Lower leg skin (tissue), 4 donors: ENCODE data around the gene TTC12. TPM values are rescaled to one million over a fixed set of nuclear protein-coding genes. Genes with fewer than 3 reads are reported as not detected.

Source experiments
- DNase-seq, 2 donors: peaks; one replicate each; pipeline ENCODE4 v3.0.0-alpha.2; 2019; ENCODE audit warnings: low spot score in 2 of 2
- H3K4me3 ChIP-seq: fragments of 200-600 bp; sonication (generic); 2 replicates; pipeline ENCODE4 v1.5.1; 2017; ENCODE audit warnings: mild to moderate bottlenecking, low read depth; ENCODE audit not compliant: poor library complexity, severe bottlenecking
- POLR2A ChIP-seq, 2 donors: fragments of 450-650 bp; IDR thresholded peaks; one replicate each; pipeline ENCODE4 v1.6.1; 2016 to 2017; ENCODE audit warnings: antibody characterized with exemption in 2 of 2, mild to moderate bottlenecking in 1 of 2, moderate library complexity in 1 of 2
- WGBS, 2 donors: methylation state at CpG; one replicate each; pipeline ENCODE4 v1.1.5; 2018; 5-methylcytosine and 5-hydroxymethylcytosine counted together
- intact Hi-C: fragments of 100-400 bp; cut with DNase I; formaldehyde crosslinking; loops from one replicate; pipeline ENCODE4 v1.15.0; 2023; ENCODE audit warnings: low total_unique reads
- total RNA-seq, 4 donors: library from RNA; depleted of rRNA; stranded (reverse); fragments of >200 nt; gene quantifications; one replicate each; pipeline ENCODE4 v1.1.0, GENCODE V29; 2016
- TF ChIP-seq, protein P1 (sequence below), 3 donors: fragments of 450-650 bp; IDR thresholded peaks; one replicate each; pipeline ENCODE4 v1.5.1; 2016; ENCODE audit warnings: antibody characterized with exemption in 3 of 3, mild to moderate bottlenecking in 3 of 3, moderate library complexity in 2 of 3

TTC12 gene
- total RNA-seq, 4 donors from 2014 or later: 14.5 to 48.2 (median 21.9) TPM

DNA sequence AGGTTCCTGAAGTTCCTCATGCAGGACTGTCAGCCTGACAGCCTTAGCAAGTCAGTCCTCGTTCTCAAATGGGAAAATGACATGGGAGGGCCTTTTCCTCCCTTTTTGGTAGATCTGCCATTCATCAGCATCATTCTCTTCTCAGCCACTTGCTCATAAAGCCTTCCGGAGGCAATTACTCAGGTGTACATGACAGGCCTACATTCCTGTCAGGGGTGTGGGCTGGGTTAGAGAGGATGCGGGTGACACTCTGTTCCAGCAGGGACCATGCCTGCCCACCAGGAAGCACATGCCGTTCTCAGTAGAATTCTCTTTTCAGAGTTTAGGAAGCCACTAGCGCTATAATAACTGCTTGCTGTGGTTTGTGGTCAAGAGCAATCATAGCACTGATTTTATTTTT is 49.0 kb downstream of the TTC12 start:
- DNase-seq: peak in 1 of 2 donors; percentile 62
- 57 to 74% methylated on average over 5 of the region's 5 CpGs for WGBS, 2 donors
- no peak for TF ChIP-seq POLR2A (IDR thresholded peaks at IDR 0.05)
- TF ChIP-seq, protein P1, sequence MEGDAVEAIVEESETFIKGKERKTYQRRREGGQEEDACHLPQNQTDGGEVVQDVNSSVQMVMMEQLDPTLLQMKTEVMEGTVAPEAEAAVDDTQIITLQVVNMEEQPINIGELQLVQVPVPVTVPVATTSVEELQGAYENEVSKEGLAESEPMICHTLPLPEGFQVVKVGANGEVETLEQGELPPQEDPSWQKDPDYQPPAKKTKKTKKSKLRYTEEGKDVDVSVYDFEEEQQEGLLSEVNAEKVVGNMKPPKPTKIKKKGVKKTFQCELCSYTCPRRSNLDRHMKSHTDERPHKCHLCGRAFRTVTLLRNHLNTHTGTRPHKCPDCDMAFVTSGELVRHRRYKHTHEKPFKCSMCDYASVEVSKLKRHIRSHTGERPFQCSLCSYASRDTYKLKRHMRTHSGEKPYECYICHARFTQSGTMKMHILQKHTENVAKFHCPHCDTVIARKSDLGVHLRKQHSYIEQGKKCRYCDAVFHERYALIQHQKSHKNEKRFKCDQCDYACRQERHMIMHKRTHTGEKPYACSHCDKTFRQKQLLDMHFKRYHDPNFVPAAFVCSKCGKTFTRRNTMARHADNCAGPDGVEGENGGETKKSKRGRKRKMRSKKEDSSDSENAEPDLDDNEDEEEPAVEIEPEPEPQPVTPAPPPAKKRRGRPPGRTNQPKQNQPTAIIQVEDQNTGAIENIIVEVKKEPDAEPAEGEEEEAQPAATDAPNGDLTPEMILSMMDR (IDR thresholded peaks at IDR 0.05): no peak
- intact Hi-C loops: no loop called here
- H3K4me3 ChIP-seq: no peak overlapping the region

DNA sequence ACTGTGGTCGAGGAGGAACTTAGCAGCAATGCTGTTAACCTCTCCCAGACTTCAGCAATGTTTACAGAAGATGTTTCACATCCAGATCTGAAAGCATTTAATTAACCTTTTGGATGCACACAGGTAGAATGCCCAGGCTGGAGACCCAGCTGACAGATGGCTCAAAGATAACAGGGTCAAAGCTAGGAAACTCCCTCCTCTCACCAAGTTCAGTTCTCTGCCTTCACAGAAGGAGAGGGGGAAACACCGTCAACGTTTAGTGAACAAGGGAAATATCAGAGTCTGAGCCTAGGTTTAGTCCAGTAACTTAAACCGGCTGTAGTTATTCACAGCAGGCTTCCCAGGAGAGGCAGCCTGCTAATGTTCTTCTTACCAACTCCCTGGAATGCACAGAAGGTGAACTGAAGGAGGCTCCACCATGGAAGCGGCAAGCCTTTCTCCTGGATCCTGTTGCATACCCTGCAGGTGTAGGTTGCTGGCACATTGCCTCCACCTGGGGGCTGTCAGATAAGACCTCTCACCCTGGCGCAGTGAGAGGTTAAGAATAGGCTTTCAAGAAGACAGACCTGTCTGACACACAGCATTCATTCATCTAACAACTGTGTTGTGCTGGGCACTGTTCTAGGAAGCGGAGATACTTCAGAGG is 49.7 kb downstream of the TTC12 start:
- TF ChIP-seq, protein P1 (IDR thresholded peaks at IDR 0.05): no peak
- TF ChIP-seq POLR2A (IDR thresholded peaks at IDR 0.05): no peak
- WGBS, 2 donors: 76 to 79% methylated on average over 7 of the region's 7 CpGs
- intact Hi-C loops: no loop called here
- no peak overlapping the region for H3K4me3 ChIP-seq
- DNase-seq: peak in 1 of 2 donors; percentile 71

DNA sequence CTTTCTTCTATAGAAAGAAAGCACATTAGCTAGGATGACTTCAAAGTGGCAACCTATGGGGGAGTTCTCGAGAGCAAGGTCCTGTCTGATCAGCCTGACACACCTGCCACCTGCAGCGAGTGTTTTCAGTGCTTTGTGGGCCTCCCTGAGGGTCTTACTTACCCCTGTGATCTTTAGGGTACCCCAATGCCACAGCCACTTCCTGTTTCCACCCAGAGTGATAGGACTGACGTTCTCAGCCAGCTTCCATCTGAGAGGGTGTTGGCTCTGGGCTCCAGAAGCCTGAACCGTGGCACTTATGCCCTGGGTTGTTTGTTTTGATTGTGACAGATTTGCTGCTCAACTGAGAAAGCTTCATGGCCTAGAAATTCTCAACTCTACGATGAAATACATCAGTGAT is 51.5 kb downstream of the TTC12 start:
- no peak overlapping the region for H3K4me3 ChIP-seq
- intact Hi-C loops: no loop called here
- TF ChIP-seq, protein P1 (IDR thresholded peaks at IDR 0.05): no peak
- no peak for TF ChIP-seq POLR2A (IDR thresholded peaks at IDR 0.05)
- WGBS, 2 donors: 64 to 75% methylated on average over 5 of the region's 5 CpGs
- DNase-seq: no peak

DNA sequence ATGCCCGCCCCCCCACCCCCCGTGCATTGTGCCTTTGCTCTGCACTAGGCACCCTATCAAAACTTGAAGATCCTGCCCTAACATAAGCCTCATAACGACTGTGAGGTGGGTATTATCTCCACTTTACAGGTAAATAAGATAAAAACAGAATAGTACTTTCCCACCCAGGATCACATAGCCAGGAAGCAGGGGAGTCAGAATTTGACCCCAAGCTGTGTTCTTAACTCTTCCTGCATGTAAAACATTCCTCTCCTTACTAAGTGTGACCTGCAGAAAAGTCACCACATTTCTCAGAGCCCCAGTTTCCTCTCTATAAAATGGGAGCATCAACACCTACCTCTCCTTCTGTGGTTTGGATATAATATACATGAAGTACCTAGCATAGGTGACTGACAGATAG is 55.0 kb downstream of the TTC12 start:
- no peak overlapping the region for H3K4me3 ChIP-seq
- 86 to 97% methylated on average over 3 of the region's 3 CpGs for WGBS, 2 donors
- no peak for DNase-seq
- intact Hi-C loops: no loop called here
- TF ChIP-seq, protein P1 (IDR thresholded peaks at IDR 0.05): no peak
- no peak for TF ChIP-seq POLR2A (IDR thresholded peaks at IDR 0.05)

DNA sequence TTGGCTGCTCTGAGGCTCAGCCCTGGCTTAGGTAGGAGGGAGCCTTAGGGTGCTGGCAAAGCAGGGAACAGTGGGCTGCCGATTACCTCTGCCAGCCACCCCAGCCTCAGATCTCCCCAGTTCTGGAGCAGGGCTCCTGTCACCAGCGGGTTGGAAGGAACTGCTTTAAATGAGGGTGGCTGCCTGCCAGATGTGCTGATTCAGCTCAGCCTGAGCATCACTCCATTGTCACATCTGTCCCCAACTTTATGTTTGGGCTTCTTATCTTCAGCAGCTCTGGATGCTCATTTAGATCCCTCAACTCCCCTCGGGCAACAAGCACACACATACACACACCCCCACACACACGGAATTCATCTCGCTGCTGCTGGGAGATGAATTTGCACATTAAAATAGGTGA is 56.3 kb downstream of the TTC12 start:
- intact Hi-C loops: no loop called here
- no peak for DNase-seq
- WGBS, 2 donors: 43 to 70% methylated on average over 5 of the region's 5 CpGs
- no peak overlapping the region for H3K4me3 ChIP-seq
- TF ChIP-seq POLR2A (IDR thresholded peaks at IDR 0.05): no peak
- TF ChIP-seq, protein P1 (IDR thresholded peaks at IDR 0.05): no peak

DNA sequence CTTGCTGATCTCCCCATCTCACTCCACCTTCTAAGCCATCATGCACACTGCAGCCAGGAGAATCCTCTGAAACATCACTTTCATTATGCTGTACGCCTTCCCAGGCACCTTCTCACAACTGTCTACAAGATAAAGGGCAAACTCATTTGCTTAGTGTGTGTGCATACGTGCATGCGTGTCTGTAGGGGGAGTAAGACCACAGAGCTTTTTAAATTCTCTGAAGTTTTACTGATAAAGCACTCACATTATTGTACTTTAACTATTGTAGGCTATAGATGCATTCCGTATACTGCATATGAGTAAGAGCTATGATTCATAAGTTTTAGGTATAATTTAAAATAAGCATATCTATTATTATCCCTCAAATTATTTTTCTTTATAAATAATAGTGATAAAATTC is 57.9 kb downstream of the TTC12 start:
- no peak for DNase-seq
- intact Hi-C loops: no loop called here
- no peak overlapping the region for H3K4me3 ChIP-seq
- TF ChIP-seq, protein P1 (IDR thresholded peaks at IDR 0.05): no peak
- TF ChIP-seq POLR2A (IDR thresholded peaks at IDR 0.05): no peak
- 86 to 88% methylated on average over 4 of the region's 4 CpGs for WGBS, 2 donors
